Measurements from ENCODE around the gene PAGR1.
"Not testable (repeated sequence)": the region's sequence is repeated elsewhere in the genome, so short reads cannot be mapped to it uniquely, and the experiment has no call there.

The PAGR1 gene

DNA sequence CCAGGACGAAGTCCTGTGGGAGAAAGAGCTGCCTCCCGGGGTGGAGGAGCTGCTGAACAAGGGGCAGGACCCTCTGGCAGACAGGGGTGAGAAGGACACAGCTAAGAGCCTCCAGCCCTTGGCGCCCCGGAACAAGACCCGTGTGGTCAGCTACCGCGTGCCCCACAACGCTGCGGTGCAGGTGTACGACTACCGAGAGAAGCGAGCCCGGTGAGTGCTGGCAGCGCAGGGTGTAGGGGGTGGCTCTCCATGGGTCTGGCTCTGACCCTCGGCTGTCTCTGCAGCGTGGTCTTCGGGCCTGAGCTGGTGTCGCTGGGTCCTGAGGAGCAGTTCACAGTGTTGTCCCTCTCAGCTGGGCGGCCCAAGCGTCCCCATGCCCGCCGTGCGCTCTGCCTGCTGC lies 25.7 kb downstream of the PAGR1 start:
- DNase-seq: no peak

DNA sequence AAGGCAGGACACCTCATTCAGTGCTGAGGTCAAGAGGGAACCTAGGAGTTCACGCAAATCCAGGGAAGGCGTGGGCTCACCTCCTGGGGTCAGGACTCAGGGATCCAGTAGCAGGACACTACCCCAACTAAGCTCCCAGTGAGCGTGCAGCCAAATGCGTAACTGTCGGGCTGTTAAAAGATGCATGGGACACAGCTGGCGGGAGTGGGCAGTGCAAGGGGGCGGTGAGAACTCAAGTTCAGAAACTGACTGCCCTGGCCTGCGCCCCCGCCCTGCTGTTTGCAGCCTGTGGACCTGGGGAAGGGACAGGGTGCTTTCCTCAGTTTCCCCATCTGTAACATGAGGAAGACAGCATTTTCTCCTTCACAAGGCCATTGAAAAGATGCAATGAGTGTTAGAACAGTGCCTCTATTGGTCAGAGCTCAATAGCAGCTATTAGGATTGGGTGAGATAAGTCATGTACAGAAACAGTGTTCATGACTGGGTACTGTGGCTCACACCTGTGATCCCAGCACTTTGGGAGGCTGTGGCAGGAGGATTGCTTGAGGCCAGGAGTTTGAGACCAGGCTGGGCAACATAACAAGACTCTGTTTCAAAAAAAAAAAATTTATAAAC lies 26.9 kb downstream of the PAGR1 start:
- no peak for DNase-seq

DNA sequence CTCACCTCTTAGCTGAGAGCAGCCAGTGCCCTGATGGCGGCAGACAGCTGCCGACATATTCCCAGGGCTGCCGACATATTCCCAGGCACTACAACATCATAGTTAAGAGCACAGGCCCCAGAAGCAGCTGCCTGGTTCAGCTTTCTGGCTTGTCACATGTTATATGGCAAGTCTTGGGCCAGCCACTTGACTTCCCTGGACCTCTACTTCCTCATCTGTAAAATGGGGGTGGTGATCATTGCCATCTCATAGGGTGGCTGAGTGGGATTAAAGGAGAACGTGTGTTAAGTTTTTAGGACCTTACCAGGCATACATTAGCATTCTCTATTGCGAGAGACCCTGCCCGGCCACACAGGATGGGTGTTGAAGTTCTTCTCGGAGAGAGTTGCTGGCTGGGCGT lies 28.0 kb downstream of the PAGR1 start:
- no peak for DNase-seq

DNA sequence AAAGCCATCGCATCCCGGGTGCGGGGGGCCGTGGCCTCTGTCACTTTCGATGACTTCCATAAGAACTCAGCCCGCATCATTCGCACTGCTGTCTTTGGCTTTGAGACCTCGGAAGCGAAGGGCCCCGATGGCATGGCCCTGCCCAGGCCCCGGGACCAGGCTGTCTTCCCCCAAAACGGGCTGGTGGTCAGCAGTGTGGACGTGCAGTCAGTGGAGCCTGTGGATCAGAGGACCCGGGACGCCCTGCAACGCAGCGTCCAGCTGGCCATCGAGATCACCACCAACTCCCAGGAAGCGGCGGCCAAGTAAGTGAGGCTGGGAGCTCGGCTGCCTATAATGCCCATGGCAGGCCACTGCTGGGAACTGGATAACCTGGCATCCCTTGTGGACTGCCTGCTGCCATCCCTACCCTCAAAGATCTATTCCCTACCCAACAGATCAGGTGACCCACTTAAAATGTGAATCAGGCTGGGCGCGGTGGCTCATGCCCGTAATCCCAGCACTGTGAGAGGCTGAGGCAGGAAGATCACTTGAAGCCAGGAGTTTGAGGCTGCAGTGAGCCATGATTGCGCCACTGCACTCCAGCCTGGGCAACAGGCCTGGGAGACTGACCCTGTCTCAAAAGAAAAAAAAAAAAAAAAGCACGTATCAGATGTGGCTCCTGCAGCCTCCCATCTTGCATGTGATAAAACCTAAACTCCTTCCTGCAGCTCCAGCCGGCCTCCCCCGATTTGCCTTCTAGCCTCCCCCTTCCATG lies 28.8 kb downstream of the PAGR1 start:
- DNase-seq: no peak

DNA sequence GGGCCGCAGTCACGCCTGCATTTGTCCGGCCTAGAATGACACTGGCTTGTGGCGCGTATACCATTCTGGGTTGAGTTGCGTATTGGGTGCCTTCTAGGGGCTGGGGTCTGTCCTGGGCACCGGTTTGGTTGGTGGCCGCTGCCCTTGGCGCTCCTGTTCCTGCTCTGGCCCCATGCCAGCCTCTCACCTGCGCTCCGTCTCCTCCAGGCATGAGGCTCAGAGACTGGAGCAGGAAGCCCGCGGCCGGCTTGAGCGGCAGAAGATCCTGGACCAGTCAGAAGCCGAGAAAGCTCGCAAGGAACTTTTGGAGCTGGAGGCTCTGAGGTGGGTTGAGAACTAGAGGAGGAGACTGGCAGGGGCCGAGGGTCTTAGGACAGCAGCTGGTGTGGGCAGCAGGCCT lies 29.7 kb downstream of the PAGR1 start:
- no peak for DNase-seq

DNA sequence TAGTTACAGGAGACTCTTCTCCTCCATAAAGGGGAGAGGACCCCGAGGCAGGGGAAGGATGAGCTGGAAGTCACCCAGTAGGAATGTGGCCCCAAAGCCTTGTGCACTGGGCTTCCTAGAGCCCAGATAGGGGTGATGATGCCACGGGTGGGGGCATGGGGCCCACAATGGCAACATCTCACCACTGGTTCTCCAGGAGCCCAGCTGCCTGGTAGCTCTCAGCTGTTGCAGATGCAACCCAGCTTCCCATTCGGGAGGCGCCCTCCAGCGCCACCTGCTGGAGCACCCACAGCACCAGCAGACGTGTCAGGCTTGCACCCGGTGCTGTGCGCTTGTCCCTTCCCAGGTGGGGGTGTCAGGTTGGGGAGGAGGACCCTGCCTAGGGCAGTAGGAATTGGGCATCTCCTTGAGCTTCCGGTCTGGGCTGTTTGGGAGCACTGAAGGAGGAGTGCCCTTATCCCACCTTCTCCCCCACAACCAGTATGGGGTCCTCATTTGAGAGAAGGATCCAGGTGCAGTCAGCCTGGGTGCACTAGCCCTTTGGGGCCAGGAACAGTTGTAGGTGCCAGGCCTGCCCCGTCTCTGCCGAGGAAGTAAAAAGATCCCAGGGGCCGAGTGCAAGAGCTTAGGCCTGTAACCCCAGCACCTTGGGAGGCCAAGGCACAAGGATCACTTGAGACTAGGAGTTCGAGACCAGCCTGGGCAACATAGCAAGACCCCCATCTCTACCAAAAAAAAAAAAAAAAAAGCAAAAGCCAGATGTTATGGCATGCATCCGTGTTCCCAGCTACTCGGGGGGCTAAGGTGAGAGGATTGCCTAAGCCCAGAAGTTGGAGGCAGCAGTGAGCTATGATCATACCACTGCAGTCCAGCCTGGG lies 32.7 kb downstream of the PAGR1 start:
- DNase-seq: peak; percentile 76

DNA sequence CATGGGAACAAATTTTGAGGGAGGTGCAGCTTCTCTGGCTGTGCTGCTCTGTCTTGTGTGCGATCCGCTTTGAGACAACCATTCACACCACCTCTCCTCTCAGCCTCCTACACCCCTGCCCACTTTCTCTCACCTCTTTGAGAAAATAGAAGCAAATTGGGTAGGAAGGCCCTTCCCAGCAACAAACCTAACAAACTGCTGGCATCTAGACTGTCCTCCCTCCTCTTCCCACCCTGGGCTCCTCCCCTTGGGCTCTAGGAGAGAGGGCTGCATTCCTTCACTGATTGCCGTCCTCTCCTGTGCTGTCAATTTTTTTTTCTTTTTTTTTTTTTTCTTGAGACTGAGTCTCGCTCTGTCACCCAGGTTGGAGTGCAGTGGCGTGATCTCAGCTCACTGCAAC lies 33.6 kb downstream of the PAGR1 start:
- no peak for DNase-seq

DNA sequence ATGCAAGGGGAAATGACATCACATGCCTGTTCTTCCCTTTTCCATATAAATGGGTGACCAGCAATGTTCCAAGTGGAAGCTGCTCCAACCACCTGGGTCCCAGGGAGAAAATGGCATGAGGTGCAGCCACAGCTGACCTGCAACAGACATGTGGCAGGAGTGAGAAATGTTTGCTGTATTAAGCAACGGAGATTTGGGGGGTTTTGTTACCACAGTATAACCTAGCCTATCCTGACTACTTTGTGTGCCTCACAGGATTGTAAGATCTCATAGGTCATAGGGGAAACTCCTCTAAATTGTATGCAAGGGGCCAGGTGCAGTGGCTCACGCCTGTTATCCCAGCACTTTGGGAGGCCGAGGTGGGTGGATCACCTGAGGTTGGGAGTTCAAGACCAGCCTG lies 35.0 kb downstream of the PAGR1 start:
- DNase-seq: no peak

DNA sequence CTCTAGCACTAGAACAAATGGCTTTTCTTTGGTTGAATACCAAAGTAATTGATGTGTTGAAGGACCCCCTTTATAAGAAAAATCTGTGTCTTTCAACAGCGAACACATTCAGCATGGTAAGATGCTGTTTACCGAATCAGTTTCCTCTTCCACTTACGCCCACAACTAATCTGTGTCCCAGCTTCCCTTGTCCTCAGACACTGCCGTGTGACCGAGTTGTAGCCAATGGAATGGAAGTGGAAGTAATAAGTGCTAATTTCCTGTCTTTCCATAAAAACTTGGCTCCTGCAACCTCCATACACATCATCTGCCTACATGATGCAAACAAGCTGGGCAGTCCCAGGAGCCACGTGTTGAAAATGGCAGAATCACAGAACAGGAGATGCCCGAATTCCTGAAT lies 36.7 kb downstream of the PAGR1 start:
- DNase-seq: no peak

DNA sequence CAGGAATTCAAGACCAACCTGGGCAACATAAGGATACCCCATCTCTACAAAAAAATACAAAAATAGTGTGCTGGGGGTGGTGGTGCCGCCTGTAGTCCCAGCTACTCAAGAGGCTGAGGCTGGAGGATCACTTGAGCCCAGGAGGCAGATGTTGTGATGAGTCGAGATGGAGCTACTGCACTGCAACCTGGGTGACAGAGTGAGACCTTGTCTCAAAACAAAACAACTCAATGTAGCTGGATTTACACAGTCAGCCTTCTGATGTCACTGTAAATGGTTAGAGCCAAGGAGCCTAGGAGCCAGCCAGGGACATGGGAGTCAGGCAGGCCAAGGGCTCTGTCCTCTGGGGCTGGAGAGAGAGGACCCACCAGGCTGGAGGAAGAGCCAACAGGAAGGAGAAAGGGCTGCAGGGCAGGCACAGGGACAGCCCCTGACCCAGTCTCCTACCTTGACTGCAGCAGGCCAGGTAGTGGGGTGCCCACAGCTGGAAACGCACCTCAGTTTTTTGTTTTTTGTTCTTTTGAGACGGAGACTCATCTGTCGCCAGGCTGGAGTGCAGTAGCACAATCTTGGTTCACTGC lies 38.7 kb downstream of the PAGR1 start:
- no peak for DNase-seq

DNA sequence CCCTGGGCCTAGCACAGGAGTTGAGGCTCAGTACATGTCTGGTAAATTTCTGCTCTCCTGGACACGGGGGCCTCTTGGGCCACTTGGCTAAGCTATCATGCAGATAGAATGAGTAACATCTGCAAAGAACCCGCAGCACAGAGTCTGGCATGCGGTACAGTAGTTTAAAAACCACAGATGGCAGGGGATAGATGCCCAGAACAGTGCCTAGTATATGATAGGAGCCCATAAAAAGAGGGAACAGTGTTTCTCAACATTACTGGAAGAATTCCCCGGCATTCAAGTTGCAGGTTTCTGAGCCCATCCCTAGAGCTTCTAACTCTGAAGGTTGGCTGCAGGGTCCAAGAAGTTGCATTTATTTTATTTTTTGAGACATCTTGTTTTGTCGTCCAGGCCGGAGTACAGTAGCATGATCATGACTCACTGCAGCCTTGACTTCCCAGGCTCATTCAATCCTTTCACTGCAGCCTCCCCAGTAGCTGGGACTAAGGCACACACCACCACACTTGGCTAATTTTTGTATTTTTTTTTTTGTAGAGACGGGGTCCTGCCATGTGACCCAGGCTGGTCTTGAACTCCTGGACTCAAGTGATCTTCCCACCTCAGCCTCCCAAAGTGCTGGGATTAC lies 41.3 kb downstream of the PAGR1 start:
- no peak for DNase-seq

DNA sequence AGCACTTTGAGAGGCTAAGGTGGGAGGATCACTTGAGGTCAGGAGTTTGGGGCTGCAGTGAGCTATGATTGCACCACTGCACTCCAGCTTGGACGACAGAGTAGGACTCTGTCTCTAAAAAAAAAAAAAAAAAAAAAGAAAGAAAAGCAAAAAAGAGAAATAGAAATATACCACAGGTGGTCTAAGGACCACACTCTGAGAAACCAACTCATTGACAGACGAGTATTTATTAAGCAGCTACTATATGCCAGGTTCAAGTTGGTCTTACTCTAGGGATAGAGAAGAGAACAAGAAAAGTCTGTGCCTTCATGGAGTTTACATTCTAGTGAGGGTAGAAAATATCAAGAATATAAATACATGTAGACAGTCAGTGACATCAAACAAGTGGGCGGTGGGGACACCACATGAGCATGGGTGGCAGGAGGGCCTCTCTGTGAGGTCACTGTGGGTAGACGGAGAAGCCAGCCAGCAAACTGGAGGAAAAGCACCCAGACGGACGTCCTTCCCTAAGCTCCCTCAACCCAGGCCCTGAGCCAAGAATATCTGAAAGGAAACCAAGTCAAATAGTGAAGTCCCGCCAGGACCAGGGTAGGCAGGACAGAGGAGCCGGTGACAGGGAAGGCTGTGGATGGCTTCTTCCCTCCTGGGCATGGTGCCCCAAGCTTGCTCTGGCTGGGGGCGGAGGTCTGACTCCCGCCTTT lies 42.3 kb downstream of the PAGR1 start:
- no peak for DNase-seq

DNA sequence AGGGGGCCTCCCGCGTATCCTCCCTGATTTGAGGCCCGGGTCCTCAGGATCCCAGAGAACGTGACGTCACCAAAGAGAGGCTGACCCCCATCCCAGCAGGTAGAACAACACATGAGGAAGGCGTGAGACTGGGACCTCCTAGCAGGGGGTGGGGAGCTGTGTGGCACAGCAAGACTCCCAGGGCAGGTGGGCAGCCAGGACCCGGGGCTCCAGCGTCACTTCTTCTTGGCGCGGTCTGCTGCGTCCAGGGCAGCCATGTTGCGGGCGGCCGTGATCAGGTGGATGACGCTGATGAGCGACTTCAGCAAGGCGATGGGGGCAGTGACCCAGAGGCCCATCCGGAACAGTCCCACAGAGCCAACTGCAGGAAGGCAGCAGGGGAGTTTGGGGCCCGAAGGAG lies 43.0 kb downstream of the PAGR1 start:
- no peak for DNase-seq

DNA sequence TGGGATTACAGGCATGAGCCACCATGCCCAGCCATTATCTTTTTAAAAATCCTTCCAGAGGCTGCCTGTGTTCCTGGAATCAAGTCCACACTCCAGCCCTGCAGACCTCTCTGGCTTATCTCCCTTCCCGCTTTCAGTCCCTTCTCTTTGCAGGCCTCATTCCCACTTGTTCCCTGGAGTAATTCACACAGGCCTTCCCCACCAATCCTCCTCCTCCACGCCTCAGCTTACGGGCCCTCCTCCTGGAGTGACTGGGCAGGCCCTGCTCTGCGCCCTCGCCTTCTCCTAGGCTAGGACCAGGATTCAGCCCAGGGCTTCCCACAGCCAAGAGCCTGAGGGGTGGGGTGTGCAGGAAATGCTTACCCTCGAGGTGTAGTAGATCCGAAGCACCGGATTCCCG lies 44.3 kb downstream of the PAGR1 start:
- no peak for DNase-seq

DNA sequence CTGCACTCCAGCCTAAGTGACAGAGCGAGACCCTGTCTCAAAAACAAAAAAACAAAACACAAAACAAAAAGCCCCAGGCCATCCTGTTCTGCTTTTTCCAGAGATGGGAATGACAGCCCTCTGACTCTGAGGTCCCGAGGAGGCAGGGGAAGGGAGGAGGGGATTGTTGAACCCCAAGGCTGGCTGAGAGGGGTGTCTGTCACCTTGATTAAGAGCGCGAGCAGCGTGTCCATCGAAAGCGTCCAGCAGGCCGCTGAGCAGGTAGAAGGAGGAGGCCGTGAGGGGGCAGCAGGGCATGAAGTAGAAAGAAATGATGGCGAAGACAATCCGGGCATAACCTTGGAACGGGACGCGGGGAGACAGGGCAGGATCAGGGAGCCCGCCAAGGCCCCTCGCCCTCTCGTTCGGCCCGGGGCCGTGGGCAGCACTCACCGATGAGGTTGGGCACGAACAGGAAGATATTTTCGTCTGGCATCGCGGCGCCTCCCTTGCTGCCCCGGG lies 46.5 kb downstream of the PAGR1 start:
- no peak for DNase-seq

DNA sequence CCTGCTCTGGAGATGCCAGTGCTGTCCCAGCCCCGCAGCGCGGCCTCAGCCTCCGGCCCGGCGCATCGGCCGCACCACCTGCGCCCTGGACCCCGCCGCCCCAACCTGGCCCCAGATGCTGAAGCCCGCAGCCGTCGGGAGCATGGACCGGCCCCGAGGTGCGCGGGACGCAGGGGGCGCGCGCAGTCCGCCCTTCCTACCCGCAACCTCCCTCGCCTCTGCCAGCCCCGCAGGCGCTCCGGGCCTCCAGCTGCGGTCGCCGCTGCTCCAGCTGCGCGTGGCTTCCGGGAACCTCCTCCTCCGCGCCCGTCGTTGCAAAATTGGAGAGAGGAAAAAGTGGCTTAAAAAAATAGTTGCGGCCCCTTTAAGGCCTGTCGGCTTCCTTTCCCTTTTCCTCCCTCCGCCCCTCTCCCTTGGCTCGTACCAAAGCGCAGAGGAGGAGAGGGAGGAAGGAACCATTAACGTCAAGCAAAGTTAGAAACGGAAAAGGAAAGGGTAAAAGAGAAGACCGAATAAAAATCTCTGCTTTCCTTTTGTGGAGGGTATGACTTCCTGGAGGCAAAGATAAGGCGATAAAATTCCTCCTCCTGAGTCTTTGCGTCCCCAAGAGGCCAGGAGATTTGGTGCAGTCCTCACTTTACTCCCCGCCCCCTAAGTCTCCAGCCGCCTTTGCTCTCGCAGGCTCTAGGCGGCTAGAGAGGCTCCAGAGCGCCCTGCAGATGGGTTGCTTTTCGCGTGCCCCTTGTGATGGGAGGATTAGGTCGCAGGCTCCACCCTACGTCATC lies 47.1 kb downstream of the PAGR1 start, which contains the start of gene CDIPT:
Gene CDIPT (minus strand): TSS at position 343 of the 785 bp plus-strand sequence. CDS start 369 bp downstream, outside the sequence.
- peak; percentile 88 for DNase-seq

DNA sequence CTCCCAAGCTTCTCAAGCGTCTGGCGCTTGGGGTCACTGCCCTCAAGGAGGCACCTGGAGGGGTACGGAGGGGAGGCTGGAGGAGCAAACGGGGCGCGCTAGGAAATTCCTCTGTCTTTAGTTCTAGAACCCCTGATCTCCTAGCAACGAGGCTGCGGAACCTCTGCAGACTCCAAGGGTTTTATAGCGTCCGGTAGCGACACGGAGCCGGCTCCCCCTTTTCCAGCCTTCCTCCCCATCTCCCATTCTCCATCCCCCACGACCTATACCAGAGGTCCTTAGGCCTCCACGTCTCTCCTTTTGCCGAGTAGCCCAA lies 47.7 kb downstream of the PAGR1 start:
- no peak for DNase-seq

DNA sequence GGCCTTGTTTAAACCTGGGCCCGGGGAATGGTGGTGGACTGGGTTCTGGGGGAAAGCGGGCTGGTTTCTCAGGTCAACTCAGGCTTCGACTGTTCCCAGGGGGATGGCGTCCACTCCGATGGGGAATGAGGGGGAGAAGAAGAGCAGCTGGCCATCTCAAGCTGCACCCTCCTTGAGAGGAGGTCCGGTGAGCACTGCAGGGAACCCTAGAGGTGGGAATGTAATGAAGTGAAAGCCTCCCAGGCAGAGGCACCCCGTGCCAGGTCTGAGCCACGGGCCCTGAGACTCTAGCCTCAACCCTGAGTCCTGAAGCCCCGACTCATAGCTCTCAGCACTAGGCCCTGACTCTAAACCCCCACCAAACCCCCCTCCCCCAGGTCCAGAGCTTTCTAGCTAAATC lies 48.3 kb downstream of the PAGR1 start:
- no peak for DNase-seq

DNA sequence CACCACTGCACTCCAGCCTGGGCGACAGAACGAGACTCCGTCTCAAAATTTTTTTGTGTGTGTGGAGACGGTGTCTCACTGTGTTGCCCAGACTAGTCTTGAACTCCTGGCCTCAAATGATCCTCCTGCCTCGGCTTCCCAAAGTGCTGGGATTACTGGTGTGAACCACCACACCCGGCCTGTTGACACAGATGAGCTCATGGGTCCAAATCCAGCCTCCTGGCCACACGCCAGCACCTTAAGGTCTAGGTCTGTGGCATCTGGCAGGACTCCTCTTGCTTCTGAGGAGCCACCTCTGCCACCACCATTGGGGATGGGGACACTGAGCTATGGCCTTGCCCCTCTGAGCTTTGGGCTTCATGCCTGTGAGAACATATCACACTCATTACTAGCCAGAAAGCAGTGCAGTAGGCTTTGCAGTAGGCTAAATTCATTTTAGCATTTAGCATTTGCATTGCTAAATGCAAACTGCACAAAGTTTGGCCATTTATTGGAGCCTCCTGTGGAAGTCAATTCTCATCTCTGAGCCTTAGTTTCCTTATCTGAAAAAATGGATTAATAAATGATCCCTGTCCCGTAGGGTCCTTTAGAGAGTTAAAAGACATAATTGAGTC lies 52.6 kb downstream of the PAGR1 start:
- DNase-seq: no peak

DNA sequence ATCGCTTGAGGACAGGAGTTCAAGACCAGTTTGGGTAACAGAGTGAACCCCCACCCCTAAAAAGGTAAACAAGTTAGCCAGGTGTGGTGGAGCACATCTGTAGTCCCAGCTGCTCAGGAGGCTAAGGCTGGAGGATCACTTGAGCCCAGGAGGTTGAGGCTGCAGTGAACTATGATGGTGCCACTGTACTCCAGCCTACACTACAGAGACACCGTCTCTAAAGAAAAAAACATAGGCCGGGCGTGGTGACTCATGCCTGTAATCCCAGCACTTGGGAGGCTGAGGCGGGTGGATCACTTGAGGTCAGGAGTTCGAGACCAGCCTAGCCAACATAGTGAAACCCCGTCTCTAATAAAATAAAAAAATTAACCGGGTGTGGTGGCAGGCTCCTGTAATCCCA lies 53.1 kb downstream of the PAGR1 start:
- DNase-seq: not testable (repeated sequence)
